Activated gamma-delta T cell (primary cell): ENCODE results near the gene CRACDL.

ENCODE experiments used
- DNase-seq: peaks from one replicate; lab custom pipeline; 2025; lab: John Stamatoyannopoulos, UW
- total RNA-seq, 2 donors: gene quantifications; one replicate each; lab custom pipeline; 2026; lab: John Stamatoyannopoulos, UW

Gene CRACDL
- total RNA-seq, result 2.1 to 2.8 reads per million in 2 donors

GRCh38 chr2:98935777-98936352 lies at the start of gene CRACDL:
Gene CRACDL (minus strand): TSS chr2:98936225. CDS start chr2:98846800, 89,425 bp downstream.
- DNase-seq, result no peak

- DNase-seq, result no peak
These were observed 39.6 kb upstream of the CRACDL start for GRCh38 chr2:98975611-98976010.

GRCh38 chr2:98972582-98973167 lies 36.6 kb upstream of the CRACDL start:
- DNase-seq, result no peak

GRCh38 chr2:98959810-98960507 lies 23.9 kb upstream of the CRACDL start:
- no peak for DNase-seq

- no peak for DNase-seq
These were observed 16.9 kb upstream of the CRACDL start for GRCh38 chr2:98952966-98953365.

GRCh38 chr2:98948956-98949739 lies 13.1 kb upstream of the CRACDL start:
- DNase-seq, result no peak

- no peak for DNase-seq
These were observed 11.5 kb upstream of the CRACDL start for GRCh38 chr2:98947554-98947953.

- no peak for DNase-seq
These were observed 10.8 kb upstream of the CRACDL start for GRCh38 chr2:98946855-98947254.

- no peak for DNase-seq
These were observed 8.8 kb upstream of the CRACDL start for GRCh38 chr2:98944775-98945174.

GRCh38 chr2:98940102-98940501 lies 4.1 kb upstream of the CRACDL start:
- DNase-seq, result no peak

GRCh38 chr2:98937906-98938305 lies 1.9 kb upstream of the CRACDL start:
- DNase-seq, result no peak

GRCh38 chr2:98936353-98937351 lies 627 bp upstream of the CRACDL start:
- DNase-seq, result no peak

GRCh38 chr2:98935111-98935770 lies 784 bp downstream of the CRACDL start:
- no peak for DNase-seq

GRCh38 chr2:98932778-98933343 lies 3.2 kb downstream of the CRACDL start:
- DNase-seq, result no peak

- DNase-seq, result no peak
These were observed 3.9 kb downstream of the CRACDL start for GRCh38 chr2:98932164-98932563.

GRCh38 chr2:98931596-98931995 lies 4.4 kb downstream of the CRACDL start:
- no peak for DNase-seq

- no peak for DNase-seq
These were observed 6.1 kb downstream of the CRACDL start for GRCh38 chr2:98929920-98930319.

GRCh38 chr2:98928242-98928641 lies 7.8 kb downstream of the CRACDL start:
- DNase-seq, result no peak

- no peak for DNase-seq
These were observed 9.0 kb downstream of the CRACDL start for GRCh38 chr2:98927027-98927426.

GRCh38 chr2:98926601-98927000 lies 9.4 kb downstream of the CRACDL start:
- no peak for DNase-seq
